Keratinocyte (primary cell): ENCODE measurements around the gene KIF3A. TPM values are rescaled to one million over a fixed set of nuclear protein-coding genes. Genes with fewer than 3 reads are reported as not detected.

Experiments
- DNase-seq: peaks from one replicate; pipeline ENCODE4 v3.0.0-alpha.2; 2011; ENCODE audit warnings: low read depth, missing footprints, low spot score
- FAIRE-seq: peaks from 2 replicates; lab custom pipeline; 2011; peaks lifted over from hg19 to GRCh38; lab: Jason Lieb, UNC
- H2AFZ ChIP-seq: 2 replicates; pipeline ENCODE4 v1.6.0; 2012; ENCODE audit warnings: low read length, control low read depth, inconsistent platforms; ENCODE audit not compliant: control insufficient read depth
- H3K27ac ChIP-seq: 2 replicates; pipeline ENCODE4 v1.5.1; 2011; ENCODE audit warnings: low read length; ENCODE audit not compliant: control insufficient read depth, insufficient read depth
- H3K27me3 ChIP-seq: 3 replicates; pipeline ENCODE4 v1.6.0; 2011; ENCODE audit warnings: low read length; ENCODE audit not compliant: control insufficient read depth, insufficient read depth; ENCODE audit errors: extremely low read depth
- H3K36me3 ChIP-seq, 2 experiments: 2 replicates in 1 of 2; 3 replicates in 1 of 2; pipeline ENCODE4 v1.5.1; 2011; ENCODE audit warnings: low read length in 2 of 2, mild to moderate bottlenecking in 1 of 2; ENCODE audit not compliant: control insufficient read depth in 2 of 2, insufficient read depth in 2 of 2; ENCODE audit errors: extremely low read depth in 1 of 2
- H3K4me1 ChIP-seq: 3 replicates; pipeline ENCODE4 v1.5.1; 2011; ENCODE audit warnings: low read length; ENCODE audit not compliant: control insufficient read depth, insufficient read depth; ENCODE audit errors: extremely low read depth
- H3K4me2 ChIP-seq: 3 replicates; pipeline ENCODE4 v1.6.0; 2011; ENCODE audit warnings: low read depth, low read length; ENCODE audit not compliant: control insufficient read depth, insufficient read depth; ENCODE audit errors: extremely low read depth
- H3K4me3 ChIP-seq, 3 experiments: fragments of 200-600 bp in 1 of 3; sonication (generic) in 1 of 3; 2 replicates in 2 of 3; 3 replicates in 1 of 3; pipeline ENCODE4 v1.5.1; 2011 to 2016; ENCODE audit warnings: low read length in 3 of 3, mild to moderate bottlenecking in 3 of 3, control low read depth in 2 of 3, inconsistent platforms in 1 of 3, low read depth in 1 of 3, mixed read lengths in 1 of 3, mixed run types in 1 of 3, moderate library complexity in 1 of 3; ENCODE audit not compliant: control insufficient read depth in 2 of 3, insufficient read depth in 2 of 3; ENCODE audit errors: extremely low read depth in 1 of 3
- H3K79me2 ChIP-seq: 2 replicates; pipeline ENCODE4 v1.6.0; 2012; ENCODE audit warnings: low read length; ENCODE audit not compliant: control insufficient read depth, insufficient read depth
- H3K9ac ChIP-seq: 3 replicates; pipeline ENCODE4 v1.6.0; 2011; ENCODE audit warnings: low read length; ENCODE audit not compliant: control insufficient read depth, insufficient read depth; ENCODE audit errors: extremely low read depth
- H3K9me1 ChIP-seq: 3 replicates; pipeline ENCODE4 v1.6.0; 2011; ENCODE audit warnings: low read length; ENCODE audit not compliant: control insufficient read depth, insufficient read depth; ENCODE audit errors: extremely low read depth
- H3K9me3 ChIP-seq: 2 replicates; pipeline ENCODE4 v1.5.1; 2012; ENCODE audit warnings: low read depth, low read length; ENCODE audit not compliant: control insufficient read depth
- H4K20me1 ChIP-seq: 3 replicates; pipeline ENCODE4 v1.6.0; 2011; ENCODE audit warnings: low read length; ENCODE audit not compliant: control insufficient read depth, insufficient read depth; ENCODE audit errors: extremely low read depth
- EZH2 ChIP-seq: IDR thresholded peaks from one replicate; pipeline ENCODE4 v1.6.1; 2012; ENCODE audit warnings: inconsistent platforms, mild to moderate bottlenecking, low read length, moderate library complexity
- dilution Hi-C: fragments of 300-500 bp; cut with MboI; formaldehyde crosslinking; loops from one replicate; pipeline ENCODE4 v1.7.0; 2020; ENCODE audit warnings: low sequenced_read_pairs; ENCODE audit not compliant: extremely low pct_ligation_motif_present
- polyA plus RNA-seq, 5 experiments: library from polyadenylated mRNA; depleted of rRNA in 3 of 5; stranded (reverse) in 3 of 5; stranded (forward) in 1 of 5; unstranded in 1 of 5; fragments of >200 nt; gene quantifications; 1 replicate in 1 of 5; 2 replicates in 3 of 5; 3 replicates in 1 of 5; pipeline versions ENCODE4 v1.2.1 to v1.2.3, GENCODE V29; 2011 to 2012; ENCODE audit warnings: missing spikeins in 2 of 5, low read depth in 1 of 5, low replicate concordance in 1 of 5
- TF ChIP-seq, protein P1 (sequence below), 3 experiments: IDR thresholded peaks in 1 of 3; conservative IDR thresholded peaks in 1 of 3; optimal IDR thresholded peaks in 1 of 3; 2 replicates in 2 of 3; 3 replicates in 1 of 3; pipeline versions ENCODE3 to v1.5.1; 2011; ENCODE audit warnings: low read length in 3 of 3, mild to moderate bottlenecking in 3 of 3, moderate library complexity in 2 of 3, control low read depth in 1 of 3, inconsistent platforms in 1 of 3; ENCODE audit not compliant: insufficient read depth in 2 of 3; ENCODE audit errors: extremely low read depth in 1 of 3

Gene KIF3A
- polyA plus RNA-seq, 1 donor (not counting 4 experiments of a cell fraction or from before 2014, with no cell fraction given): 15.4 TPM

DNA sequence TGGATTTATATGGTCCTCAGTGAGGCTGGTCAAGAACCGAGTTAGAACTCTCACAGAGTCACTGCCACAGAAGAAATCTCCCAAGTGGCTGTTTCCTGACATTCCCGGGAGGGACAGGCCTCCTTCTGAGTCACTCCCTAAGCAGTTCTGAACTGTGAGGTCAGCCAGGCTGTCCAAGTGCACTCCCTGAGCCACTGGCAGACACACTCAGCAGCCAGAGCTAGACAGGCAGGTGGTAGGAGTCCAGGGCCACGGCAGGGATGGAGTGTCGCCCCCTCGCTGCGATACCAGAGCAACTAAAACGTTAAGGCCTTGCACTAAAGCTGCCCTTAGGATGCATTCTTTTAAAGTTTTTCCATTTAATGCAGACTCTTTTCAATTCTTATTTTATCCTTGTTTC lies 60.2 kb downstream of the KIF3A start:
- H2AFZ ChIP-seq: no peak overlapping the region
- H3K36me3 ChIP-seq: no peaks in the 10 kb centered on the region
- dilution Hi-C loops: no loop called here
- no peaks in the 10 kb centered on the region for H3K79me2 ChIP-seq
- no peak overlapping the region for H3K27ac ChIP-seq
- peak; percentile 46 for FAIRE-seq
- H3K4me1 ChIP-seq: peaks cover 24% of the 10 kb centered on the region
- H3K27me3 ChIP-seq: no peaks in the 10 kb centered on the region
- no peak overlapping the region for H3K4me2 ChIP-seq
- no peaks in the 10 kb centered on the region for H4K20me1 ChIP-seq
- TF ChIP-seq, protein P1, sequence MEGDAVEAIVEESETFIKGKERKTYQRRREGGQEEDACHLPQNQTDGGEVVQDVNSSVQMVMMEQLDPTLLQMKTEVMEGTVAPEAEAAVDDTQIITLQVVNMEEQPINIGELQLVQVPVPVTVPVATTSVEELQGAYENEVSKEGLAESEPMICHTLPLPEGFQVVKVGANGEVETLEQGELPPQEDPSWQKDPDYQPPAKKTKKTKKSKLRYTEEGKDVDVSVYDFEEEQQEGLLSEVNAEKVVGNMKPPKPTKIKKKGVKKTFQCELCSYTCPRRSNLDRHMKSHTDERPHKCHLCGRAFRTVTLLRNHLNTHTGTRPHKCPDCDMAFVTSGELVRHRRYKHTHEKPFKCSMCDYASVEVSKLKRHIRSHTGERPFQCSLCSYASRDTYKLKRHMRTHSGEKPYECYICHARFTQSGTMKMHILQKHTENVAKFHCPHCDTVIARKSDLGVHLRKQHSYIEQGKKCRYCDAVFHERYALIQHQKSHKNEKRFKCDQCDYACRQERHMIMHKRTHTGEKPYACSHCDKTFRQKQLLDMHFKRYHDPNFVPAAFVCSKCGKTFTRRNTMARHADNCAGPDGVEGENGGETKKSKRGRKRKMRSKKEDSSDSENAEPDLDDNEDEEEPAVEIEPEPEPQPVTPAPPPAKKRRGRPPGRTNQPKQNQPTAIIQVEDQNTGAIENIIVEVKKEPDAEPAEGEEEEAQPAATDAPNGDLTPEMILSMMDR (optimal IDR thresholded peaks at IDR 0.05 in 1 of 3, IDR thresholded peaks at IDR 0.05 in 1 of 3, conservative IDR thresholded peaks at IDR 0.05 in 1 of 3; ENCODE audit: extremely low read depth in 1 of 3, insufficient read depth in 2 of 3, low read length in 3 of 3): peak in 1 of 3 experiments; percentile 32
- no peak for TF ChIP-seq EZH2
- DNase-seq: peak; percentile 7
- H3K9ac ChIP-seq: no peak overlapping the region
- no peak overlapping the region for H3K4me3 ChIP-seq
- no peaks in the 10 kb centered on the region for H3K9me3 ChIP-seq
- H3K9me1 ChIP-seq: no peaks in the 10 kb centered on the region

GRCh38 chr5:132675936-132676689 lies 61.2 kb downstream of the KIF3A start:
- FAIRE-seq: no peak
- H3K4me3 ChIP-seq: no peak overlapping the region
- H3K9me3 ChIP-seq: no peaks in the 10 kb centered on the region
- dilution Hi-C loops: no loop called here
- H3K27ac ChIP-seq: no peak overlapping the region
- H3K4me2 ChIP-seq: no peak overlapping the region
- no peaks in the 10 kb centered on the region for H3K36me3 ChIP-seq
- no peaks in the 10 kb centered on the region for H3K27me3 ChIP-seq
- no peaks in the 10 kb centered on the region for H4K20me1 ChIP-seq
- TF ChIP-seq EZH2: no peak
- TF ChIP-seq, protein P1 (optimal IDR thresholded peaks at IDR 0.05 in 1 of 3, IDR thresholded peaks at IDR 0.05 in 1 of 3, conservative IDR thresholded peaks at IDR 0.05 in 1 of 3; ENCODE audit: extremely low read depth in 1 of 3, insufficient read depth in 2 of 3, low read length in 3 of 3): no peak
- peaks cover 24% of the 10 kb centered on the region for H3K4me1 ChIP-seq
- no peaks in the 10 kb centered on the region for H3K79me2 ChIP-seq
- no peaks in the 10 kb centered on the region for H3K9me1 ChIP-seq
- H2AFZ ChIP-seq: no peak overlapping the region
- DNase-seq: no peak
- H3K9ac ChIP-seq: no peak overlapping the region
